HEK293 (cell line): Measurements from ENCODE around the gene ALOX15B.

Source experiments
- CTCF ChIA-PET: fragments of 350-600 bp; formaldehyde crosslinking; extraction: SDS; loops from one replicate; lab custom pipeline; 2021; ENCODE audit warnings: antibody characterized with exemption; lab: Yijun Ruan, JAX
- POLR2A ChIA-PET: fragments of 300-600 bp; formaldehyde crosslinking; extraction: SDS; loops from one replicate; lab custom pipeline; 2020; ENCODE audit warnings: antibody characterized with exemption, inconsistent platforms; lab: Yijun Ruan, JAX
- H3K27ac ChIP-seq: fragments of 200-500 bp; sonication (Bioruptor generic); 2 replicates; pipeline ENCODE4 v1.5.1; 2014; ENCODE audit warnings: low read depth, low read length, control low read depth, inconsistent platforms; ENCODE audit errors: extremely low read depth
- H3K36me3 ChIP-seq, 2 experiments: fragments of 200-500 bp in 1 of 2; sonication (Bioruptor generic) in 1 of 2; 1 replicate in 1 of 2; 2 replicates in 1 of 2; pipeline ENCODE4 v1.5.1; 2014 to 2017; ENCODE audit warnings: inconsistent platforms in 2 of 2, low read length in 2 of 2; ENCODE audit not compliant: control insufficient read depth in 2 of 2, insufficient read depth in 1 of 2
- H3K4me1 ChIP-seq: fragments of 200-500 bp; sonication (Bioruptor generic); 2 replicates; pipeline ENCODE4 v1.5.1; 2014; ENCODE audit warnings: mild to moderate bottlenecking, low read length, inconsistent platforms; ENCODE audit not compliant: control insufficient read depth, insufficient read depth
- H3K4me3 ChIP-seq: 2 replicates; pipeline ENCODE4 v1.5.1; 2011; ENCODE audit warnings: low read depth, mild to moderate bottlenecking, control low read depth, low read length, moderate library complexity
- H3K9me3 ChIP-seq: fragments of 200-500 bp; sonication (Bioruptor generic); 2 replicates; pipeline ENCODE4 v1.5.1; 2014; ENCODE audit warnings: low read depth, low read length, inconsistent platforms; ENCODE audit not compliant: control insufficient read depth, insufficient read depth
- ELK4 ChIP-seq: IDR thresholded peaks from 2 replicates; pipeline ENCODE4 v1.6.1; 2011; ENCODE audit warnings: mild to moderate bottlenecking, low read depth, low read length, borderline replicate concordance
- KLF9 ChIP-seq: fragments of 450-650 bp; formaldehyde crosslinking; IDR thresholded peaks from 2 replicates; pipeline ENCODE4 v1.5.1; 2016; ENCODE audit warnings: missing biosample characterization, missing genetic modification characterization, low read depth
- WT1 ChIP-seq: fragments of 450-650 bp; formaldehyde crosslinking; IDR thresholded peaks from 2 replicates; pipeline ENCODE4 v1.5.1; 2016; ENCODE audit warnings: missing biosample characterization, missing genetic modification characterization
- ZBTB10 ChIP-seq: fragments of 450-650 bp; formaldehyde crosslinking; IDR thresholded peaks from 2 replicates; pipeline ENCODE4 v1.5.1; 2016; ENCODE audit warnings: missing biosample characterization, missing genetic modification characterization
- ZFHX2 ChIP-seq: fragments of 450-650 bp; formaldehyde crosslinking; conservative IDR thresholded peaks from 2 replicates; pipeline ENCODE4 v1.5.1; 2016; ENCODE audit warnings: missing biosample characterization, missing genetic modification characterization
- ZFP37 ChIP-seq: fragments of 450-650 bp; formaldehyde crosslinking; IDR thresholded peaks from 2 replicates; pipeline ENCODE4 v1.5.1; 2016; ENCODE audit warnings: missing biosample characterization, missing genetic modification characterization
- ZNF140 ChIP-seq: fragments of 450-650 bp; formaldehyde crosslinking; IDR thresholded peaks from 2 replicates; pipeline ENCODE4 v1.5.1; 2016; ENCODE audit warnings: missing biosample characterization, missing genetic modification characterization
- ZNF174 ChIP-seq: fragments of 450-650 bp; formaldehyde crosslinking; IDR thresholded peaks from 2 replicates; pipeline ENCODE4 v1.5.0; 2017; ENCODE audit warnings: missing biosample characterization, mild to moderate bottlenecking, missing genetic modification characterization
- ZNF2 ChIP-seq: fragments of 450-650 bp; formaldehyde crosslinking; IDR thresholded peaks from 2 replicates; pipeline ENCODE4 v1.5.1; 2016; ENCODE audit warnings: missing biosample characterization, missing genetic modification characterization
- ZNF398 ChIP-seq: fragments of 450-650 bp; formaldehyde crosslinking; IDR thresholded peaks from 2 replicates; pipeline ENCODE4 v1.5.1; 2017; ENCODE audit warnings: missing biosample characterization, missing genetic modification characterization
- ZNF560 ChIP-seq: fragments of 450-650 bp; formaldehyde crosslinking; IDR thresholded peaks from 2 replicates; pipeline ENCODE4 v1.5.1; 2017; ENCODE audit warnings: missing biosample characterization, missing genetic modification characterization, borderline replicate concordance
- ZNF645 ChIP-seq: fragments of 450-650 bp; formaldehyde crosslinking; IDR thresholded peaks from 2 replicates; pipeline ENCODE4; 2016; ENCODE audit warnings: missing biosample characterization, missing genetic modification characterization
- ZSCAN5A ChIP-seq: fragments of 450-650 bp; formaldehyde crosslinking; IDR thresholded peaks from 2 replicates; pipeline ENCODE4 v1.5.1; 2016; ENCODE audit warnings: missing biosample characterization, missing genetic modification characterization

Gene ALOX15B

GRCh38 chr17:7989781-7990655, 48.8 kb upstream of the ALOX15B start (continued):
- TF ChIP-seq KLF9 (tag by site-specific recombination), result 0 out of 2 replicates have a peak, but pooled peaks have one; percentile 17
- TF ChIP-seq ELK4, result no peak
- TF ChIP-seq ZFP37 (tag by site-specific recombination), result peak; percentile 89
- TF ChIP-seq ZNF560 (tag by site-specific recombination), result no peak
- TF ChIP-seq ZNF2 (tag by site-specific recombination), result peak; percentile 93; the same call in 1 of the 2 replicates
- TF ChIP-seq ZBTB10 (tag by site-specific recombination), result peak; percentile 34; the same call in 1 of the 2 replicates
- no peak for TF ChIP-seq ZSCAN5A
- TF ChIP-seq WT1 (tag by site-specific recombination), result 0 out of 2 replicates have a peak, but pooled peaks have one; percentile 42
- no peak for TF ChIP-seq ZNF645 (tag by site-specific recombination)
- peak; percentile 43 for TF ChIP-seq ZFHX2 (tag by site-specific recombination)

GRCh38 chr17:7992516-7992915, 46.3 kb upstream of the ALOX15B start:
- CTCF ChIA-PET, result interaction anchor here (0.5 to 1.8 kb wide), 16 partner anchors 9 to 261 kb away, joined by 3 to 30 read pairs (median 4); partner anchors contain the start of gene KDM6B
- no peaks in the 10 kb centered on the region for H3K4me1 ChIP-seq
- TF ChIP-seq ZNF398 (tag by site-specific recombination) (no peak), ZNF140 (no peak), ZNF174 (no peak), WT1 (tag by site-specific recombination) (no peak)
- TF ChIP-seq, all 188 proteins: peak for 0
- POLR2A ChIA-PET, result no interaction called here
- H3K36me3 ChIP-seq, result no peaks in the 10 kb centered on the region; a peak in 1 of 3 replicates
- H3K27ac ChIP-seq, result no peak overlapping the region
- H3K9me3 ChIP-seq, result no peaks in the 10 kb centered on the region
- no peak overlapping the region for H3K4me3 ChIP-seq
